ENCODE results near the gene RMI1.
"Not testable (repeated sequence)": the region's sequence is repeated elsewhere in the genome, so short reads cannot be mapped to it uniquely, and the experiment has no call there.

Gene RMI1

DNA sequence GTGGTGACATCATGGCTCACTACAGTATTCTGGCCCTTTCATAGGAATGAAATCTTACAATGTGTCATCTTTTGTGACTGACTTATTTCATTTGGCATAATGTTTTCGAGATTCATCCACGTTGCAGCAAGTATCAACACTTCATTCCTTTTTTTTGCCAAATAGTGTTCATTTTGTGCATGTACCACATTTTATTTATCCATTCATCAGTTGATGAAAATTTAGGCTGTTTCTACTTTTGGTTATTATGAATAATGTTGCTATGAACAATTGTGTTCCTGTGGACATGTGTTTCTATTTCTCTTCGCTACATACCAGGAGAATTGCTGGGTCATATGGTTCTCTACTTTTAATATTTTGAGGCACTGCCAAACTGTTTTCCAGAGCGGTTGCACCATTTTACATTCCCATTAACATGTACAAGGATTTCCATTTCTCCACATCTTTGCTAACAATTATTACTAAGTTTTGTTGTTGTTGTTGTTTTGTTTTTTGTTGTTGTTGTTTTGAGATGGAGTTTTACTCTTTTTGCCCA, 43.5 kb downstream of the RMI1 start:
- DNase-seq = no peak

DNA sequence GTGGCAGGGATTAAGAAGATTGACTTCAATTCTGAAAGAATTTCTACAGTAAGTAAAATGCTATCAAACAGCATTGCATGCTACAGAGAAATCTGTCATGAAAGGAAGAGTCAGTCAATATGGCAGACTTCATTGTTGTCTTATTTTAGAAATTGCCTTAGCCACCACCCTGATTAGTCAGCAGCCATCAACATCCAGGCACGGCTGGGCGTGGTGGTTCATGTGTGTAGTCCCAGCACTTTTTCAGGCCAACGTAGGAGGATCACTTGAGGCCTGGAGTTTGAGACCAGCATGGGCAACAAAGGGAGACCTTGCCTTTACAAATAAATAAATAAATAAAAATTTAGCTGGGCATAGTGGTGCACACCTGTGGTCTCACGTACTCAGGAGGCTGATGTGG, 46.6 kb downstream of the RMI1 start:
- no peak for DNase-seq

DNA sequence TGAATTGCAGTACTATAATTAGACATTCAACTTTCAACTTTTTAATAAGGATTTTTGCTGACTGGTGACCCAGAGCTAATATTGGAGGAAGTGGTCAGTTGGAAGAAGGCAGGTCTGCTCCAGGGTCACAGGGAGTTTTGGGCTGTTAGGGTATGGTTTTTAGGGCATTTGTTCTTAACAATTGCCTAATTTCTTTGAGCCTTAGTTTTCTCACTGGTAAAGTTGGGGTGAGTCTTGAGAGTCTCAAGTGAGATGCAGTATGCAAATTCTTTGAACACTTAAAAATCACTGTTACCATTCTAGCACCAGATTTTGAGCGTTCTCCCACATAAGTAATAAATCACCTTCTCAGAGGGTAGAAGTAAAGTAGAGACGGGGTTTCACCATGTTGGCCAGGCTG, 50.9 kb downstream of the RMI1 start:
- DNase-seq = no peak

DNA sequence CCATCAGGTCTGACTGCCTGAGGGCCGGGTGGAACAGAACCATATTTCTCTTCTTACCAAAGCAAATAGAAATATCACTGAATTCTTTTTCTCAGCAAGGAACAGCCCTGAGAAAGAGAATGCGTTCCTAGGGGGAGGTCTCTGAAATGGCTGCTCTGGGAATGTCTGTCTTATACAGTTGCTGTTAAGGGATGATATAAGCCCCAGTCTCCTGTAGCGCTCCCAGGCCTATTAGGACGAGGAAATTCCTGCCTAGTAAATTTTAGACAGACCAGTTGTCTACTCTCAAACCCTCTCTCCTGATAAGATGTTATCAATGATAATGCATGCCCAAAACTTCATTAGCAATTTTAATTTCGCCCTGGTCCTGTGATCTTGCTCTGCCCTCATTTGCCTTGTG, 61.3 kb downstream of the RMI1 start:
- DNase-seq = not testable (repeated sequence)

DNA sequence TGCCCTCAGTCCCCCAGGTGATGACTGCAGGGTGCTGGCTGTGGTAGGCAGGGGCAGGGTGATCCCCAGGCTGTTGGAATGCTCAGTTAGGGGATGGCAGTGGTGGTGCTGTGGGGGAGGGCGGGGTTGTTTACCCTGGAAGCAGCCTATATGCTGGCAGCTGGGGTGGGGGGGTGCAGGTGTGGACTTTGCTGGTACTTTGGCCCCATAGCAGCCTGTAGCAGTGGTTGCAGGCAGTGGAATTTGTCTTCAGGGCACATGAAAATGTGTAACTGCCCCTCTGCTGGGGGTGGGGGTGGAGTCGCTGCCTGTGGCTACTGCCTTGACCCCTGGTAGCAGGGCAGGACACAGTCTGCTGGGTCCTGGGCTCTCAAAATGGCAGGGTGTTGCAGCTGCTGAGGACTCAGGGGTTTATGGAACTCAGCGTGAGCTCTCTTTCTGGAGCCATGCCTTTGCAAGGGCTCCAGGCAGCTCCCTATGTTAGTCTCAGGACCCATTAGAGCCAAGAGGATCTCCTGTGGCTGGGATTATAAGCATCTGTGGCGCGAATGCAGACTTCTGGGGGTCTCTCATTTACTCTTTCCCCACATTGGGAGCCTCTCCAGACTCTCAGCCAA, 65.0 kb downstream of the RMI1 start:
- DNase-seq = no peak
